NCI-H345 treated with DMSO at 0.1 percent for 48 hours (cell line): ENCODE results near the gene ZNF181.
"Not testable (repeated sequence)": the region's sequence is repeated elsewhere in the genome, so short reads cannot be mapped to it uniquely, and the experiment has no call there.

Experiments used
- DNase-seq: peaks from one replicate; lab custom pipeline; 2025; ENCODE audit not compliant: unreplicated experiment; lab: John Stamatoyannopoulos, UW

The ZNF181 gene

DNA sequence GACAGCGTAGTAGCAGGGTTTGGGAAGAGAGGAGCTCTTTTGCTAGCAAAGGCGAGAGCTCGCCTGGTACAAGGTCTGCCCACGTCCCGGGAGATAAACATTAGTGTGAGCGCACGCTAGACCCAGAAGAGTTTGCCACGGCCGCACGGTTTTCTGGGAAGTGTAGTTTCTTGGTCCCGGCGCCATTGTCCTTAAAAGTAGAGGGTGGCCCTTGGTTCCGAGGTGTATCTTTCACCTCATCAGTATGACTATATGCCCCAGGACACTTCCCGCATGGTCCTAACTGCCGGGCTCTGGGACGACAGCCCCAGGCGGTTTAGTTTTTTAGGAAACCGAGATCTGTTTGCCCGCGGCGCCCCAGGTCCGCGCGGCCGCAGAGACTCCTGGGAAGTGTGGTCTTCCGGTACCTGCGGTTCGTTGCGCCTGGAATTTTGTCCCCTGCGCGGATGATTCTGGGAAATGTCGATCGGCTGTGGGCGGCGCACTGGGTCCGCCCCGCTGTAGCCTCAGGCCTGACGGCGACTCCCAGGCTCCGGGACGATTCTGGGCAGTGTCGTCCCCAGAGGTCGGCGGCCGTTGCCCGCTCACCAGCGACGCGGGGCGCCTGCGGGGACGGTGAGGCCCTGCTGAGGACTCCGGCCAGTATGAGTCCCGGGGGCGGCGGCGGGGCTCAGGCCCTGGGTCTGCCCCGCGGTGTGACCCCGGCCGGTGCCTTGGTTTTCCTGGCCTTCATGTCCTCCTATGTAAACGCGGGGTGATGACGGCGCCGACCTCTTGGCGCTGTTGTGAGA, at the start of gene ZNF181:
Gene ZNF181 (plus strand): TSS at position 498 of the 791 bp plus-strand sequence. CDS start 795 bp downstream, outside the sequence.
- DNase-seq = peak; percentile 100

DNA sequence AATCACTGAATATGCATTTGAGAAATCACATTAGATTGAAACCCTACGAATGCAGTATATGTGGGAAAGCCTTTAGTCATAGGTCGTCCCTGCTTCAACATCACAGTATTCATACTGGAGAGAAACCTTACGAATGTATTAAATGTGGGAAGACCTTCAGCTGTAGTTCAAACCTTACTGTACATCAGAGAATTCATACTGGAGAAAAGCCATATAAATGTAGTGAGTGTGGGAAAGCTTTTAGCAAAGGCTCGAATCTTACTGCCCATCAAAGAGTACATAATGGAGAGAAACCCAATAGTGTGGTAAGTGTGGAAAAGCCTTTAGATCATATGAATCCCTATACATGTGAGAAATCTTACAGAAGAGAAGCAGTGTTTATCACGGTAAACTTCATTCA, 48.8 kb upstream of the ZNF181 start:
- DNase-seq = not testable (repeated sequence)

DNA sequence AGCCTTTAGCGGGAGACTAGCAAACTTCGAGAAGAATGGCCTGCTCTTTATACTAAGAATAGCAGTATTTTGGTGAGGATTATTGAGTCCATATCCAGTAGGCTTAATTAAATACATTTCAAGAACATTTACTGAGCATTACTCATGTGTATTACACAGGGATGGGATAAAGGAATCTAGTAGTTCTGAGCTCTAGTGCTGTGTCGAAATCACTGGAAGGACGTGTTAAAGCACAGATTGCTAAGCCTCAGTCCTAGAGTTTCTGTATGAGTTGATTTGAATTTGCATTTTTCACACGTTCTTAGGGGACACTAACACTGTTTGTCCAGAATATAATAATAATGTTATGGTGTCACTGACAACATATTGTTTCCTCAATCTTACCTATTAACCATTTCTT, 47.6 kb upstream of the ZNF181 start:
- no peak for DNase-seq

DNA sequence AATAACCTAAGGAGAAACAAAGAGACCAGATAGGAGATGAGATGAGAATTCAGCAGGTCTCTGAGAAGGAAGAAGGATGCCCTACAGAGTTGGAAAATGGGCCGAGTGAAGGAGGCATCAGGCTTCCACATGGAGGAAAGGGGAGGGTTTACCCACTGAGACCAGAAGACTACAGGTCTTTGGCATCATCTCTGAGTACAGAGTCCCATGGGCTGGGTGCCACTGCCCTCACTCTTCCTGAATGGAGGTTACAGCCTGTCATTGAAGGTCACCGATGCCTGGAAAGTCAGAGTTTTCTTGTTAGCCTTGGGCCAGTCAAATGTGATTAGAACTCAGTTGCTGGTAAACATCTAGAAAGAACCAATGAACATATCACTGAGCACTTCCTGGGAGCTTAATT, 46.7 kb upstream of the ZNF181 start:
- no peak for DNase-seq

DNA sequence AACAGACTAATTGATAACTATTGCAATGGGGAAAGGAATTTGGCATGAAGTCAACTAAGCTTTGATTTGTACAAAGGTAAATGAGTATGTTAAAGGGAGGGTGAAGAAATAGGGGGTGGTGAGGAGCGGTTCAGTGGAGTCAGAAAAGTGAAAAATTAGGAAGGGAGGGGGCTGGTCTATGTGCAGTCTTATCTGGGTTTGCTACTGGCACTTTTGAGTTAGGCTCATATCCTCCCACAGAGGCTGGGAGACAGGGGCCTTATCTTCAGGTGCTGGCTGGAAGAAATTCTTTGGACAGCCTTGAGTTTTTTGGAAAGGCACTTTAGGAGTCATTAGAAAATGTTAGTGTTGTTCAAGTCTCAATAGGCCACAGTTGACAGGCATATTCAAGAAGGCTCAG, 45.5 kb upstream of the ZNF181 start:
- no peak for DNase-seq

DNA sequence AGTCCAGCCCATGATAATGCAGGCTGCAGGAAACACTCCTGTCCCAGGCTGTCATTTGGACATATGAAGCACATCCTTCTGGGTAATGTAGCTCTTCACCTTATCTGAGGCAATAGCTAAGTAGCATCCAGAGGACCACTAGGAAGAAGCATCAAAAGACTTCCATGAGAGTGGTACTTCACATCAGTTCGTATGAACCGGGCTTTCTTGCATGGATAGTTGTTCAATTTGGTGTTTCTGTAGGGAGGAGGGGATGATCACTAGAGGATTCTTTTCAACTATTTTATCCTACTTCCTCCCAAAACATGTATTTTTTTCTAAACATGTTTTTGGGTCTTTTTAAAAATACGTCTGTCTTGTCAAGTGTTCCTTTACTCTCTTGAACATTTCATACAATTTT, 43.7 kb upstream of the ZNF181 start:
- DNase-seq = no peak

DNA sequence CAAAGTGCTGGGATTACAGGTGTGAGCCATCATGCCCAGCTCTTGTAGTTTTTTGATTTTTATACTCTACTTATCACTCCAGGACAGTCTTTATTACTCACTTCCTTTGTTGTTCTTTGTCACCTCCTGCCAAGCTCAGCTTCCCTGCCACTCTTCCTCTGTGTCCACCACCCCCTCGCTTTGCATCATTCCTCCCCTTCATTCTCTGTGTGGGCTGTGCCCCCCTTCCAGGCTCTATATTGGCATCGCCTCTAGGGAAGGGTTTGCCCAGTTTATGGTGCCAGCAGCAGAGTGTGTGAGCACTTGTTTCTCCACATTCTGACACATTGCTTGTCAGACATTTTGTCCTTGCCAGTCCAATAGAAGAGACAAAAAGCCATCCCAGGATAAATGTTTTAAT, 41.5 kb upstream of the ZNF181 start:
- DNase-seq = no peak

DNA sequence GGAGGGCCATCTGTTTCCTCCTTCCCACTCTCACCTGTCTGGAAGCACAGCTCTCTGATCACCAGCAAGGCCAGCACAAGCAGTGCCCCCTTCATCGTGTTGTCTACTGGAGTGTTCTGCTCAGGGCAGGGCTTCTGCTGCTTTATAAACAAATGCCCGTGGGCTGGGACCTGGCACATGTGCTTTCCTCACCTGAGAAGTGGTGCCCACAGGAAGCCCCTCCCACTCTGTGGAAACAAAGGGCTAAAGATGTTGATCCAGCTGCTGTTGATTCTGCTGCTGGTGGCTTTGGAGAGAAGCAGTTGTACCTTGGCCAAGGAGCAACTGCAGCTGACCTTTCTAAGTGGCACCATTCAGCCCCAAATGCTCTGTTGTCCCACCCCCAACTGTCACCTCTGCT, 26.4 kb upstream of the ZNF181 start:
- no peak for DNase-seq

DNA sequence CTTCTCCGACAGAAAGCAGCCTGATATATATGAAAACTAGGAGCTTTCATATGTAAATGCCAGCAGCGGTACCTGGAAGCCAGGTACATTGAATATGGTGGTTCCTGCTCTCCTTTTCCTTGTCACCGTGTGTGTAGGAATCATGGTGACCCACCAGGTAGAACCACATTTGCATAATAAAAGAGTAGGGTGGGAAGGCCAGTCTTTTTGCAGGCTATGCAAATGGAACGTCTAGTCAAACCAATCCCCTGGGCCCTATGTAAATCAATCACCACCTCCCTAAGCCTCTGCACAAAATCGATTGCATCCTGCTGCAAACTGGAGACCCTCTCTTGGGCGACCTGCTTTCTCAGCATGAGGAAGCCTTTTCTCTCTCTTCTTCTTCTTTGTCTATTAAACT, 22.2 kb upstream of the ZNF181 start:
- no peak for DNase-seq

DNA sequence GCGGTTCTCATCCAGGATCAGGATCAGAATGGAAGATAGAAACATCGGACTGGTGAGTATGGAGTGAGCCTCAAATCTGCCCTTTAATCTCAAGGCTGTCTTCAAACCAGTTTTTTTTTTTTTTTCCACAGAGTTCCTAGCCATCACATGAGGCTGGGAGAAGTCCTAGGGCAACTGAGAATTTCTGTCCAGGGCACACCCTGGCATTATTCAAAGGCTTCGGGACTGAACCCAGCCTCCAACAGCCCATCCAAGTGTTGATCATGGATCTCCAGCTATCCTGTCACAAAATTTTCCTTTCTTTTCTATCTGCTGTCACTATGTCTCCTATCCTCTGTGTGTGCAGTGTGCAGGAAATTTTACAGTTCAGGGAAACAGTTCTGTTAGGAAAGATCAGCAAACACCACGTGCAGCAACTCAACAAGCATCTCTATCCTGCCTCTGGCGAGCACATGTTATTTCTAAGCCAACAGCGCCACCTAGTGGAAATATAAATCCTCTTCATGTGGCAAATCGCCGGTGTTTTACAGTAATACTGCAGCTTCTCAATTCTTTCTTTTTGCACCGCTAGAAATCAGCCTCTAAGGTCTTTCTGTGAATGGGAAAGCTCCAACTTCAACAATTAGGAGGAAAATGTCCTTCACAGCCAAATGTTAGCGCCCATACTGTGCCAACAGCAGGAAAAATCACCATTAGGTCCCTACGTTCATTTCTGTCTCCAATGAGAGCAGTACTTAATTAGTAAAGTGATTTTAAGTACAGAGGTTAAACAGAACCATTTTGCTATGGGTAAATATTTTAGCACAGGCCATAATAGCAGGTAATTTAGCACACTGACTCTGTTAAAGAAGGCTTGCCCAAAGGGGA, 21.4 kb upstream of the ZNF181 start:
- peak; percentile 81 for DNase-seq

DNA sequence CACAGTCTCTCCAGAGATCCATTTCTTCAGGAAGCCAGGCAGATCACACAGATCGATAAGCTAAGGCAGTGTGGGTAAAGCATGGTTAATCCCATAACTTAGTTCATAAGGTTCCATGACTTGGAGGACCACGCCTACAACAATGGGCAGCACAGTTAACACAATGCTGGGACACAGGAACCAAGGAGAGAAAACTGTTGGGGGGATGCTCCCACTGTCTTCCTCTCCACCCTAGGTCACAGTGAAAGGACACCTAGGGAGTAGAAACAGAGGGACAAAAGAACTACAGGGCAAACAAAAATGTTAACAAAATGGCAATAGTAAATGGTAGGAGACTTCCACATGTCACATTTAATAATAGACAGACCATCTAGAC, 20.8 kb upstream of the ZNF181 start:
- no peak for DNase-seq

DNA sequence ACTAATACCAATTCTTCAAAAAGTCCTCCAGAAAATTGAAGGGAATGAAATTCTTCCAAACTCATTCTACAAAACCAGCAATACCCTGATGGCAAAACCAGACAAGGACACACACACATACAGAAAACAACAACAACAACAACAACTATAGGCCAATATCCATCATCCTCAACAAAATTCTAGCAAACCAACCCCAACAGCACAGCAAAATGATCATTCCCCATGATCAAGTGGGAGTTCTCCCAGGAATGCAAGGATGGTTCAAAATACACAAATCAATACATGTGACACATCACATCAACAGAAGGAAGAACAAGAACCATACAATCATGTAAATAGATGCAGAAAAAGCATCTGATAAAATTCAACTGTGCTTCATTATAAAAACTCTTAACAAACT, 18.7 kb upstream of the ZNF181 start:
- DNase-seq = no peak

DNA sequence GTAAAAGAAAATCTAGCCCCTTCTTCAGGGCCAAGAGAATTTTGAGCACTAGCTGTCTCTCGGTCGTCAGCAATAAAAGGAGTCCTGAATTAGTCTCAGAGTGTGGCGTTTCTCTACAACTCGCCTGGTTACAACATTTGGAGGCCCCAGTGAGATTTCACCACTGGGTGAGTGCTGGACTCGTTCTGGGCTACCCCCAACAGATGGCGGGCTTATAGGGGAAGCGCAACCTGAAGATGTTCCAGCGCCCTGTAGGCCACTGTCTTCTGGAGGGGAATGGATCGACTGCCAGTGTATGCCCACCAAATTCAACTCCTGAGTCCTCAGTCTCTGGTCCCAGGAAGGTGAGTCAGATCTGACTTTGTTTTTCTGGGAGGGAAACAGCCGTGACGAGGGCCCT, 11.7 kb upstream of the ZNF181 start:
- no peak for DNase-seq

DNA sequence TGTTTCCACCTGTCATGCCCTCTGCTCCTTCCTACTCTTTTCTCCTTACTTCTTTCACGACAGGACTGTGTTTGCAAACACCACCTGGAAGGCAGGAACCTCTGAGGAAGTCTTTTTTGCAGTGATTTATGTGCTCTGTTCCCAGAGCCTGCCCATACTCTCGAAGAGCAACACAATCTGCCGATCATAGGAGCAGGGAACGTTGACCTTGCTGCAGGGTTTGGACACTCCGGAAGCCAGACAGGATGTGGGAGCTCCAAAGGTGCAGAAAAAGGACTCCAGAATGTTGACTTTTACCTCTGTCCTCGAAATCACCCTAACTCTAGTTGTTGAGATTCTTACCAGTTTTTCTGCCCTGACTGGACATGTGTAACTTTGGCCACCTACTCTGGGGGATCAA, 8.6 kb upstream of the ZNF181 start:
- DNase-seq = no peak

DNA sequence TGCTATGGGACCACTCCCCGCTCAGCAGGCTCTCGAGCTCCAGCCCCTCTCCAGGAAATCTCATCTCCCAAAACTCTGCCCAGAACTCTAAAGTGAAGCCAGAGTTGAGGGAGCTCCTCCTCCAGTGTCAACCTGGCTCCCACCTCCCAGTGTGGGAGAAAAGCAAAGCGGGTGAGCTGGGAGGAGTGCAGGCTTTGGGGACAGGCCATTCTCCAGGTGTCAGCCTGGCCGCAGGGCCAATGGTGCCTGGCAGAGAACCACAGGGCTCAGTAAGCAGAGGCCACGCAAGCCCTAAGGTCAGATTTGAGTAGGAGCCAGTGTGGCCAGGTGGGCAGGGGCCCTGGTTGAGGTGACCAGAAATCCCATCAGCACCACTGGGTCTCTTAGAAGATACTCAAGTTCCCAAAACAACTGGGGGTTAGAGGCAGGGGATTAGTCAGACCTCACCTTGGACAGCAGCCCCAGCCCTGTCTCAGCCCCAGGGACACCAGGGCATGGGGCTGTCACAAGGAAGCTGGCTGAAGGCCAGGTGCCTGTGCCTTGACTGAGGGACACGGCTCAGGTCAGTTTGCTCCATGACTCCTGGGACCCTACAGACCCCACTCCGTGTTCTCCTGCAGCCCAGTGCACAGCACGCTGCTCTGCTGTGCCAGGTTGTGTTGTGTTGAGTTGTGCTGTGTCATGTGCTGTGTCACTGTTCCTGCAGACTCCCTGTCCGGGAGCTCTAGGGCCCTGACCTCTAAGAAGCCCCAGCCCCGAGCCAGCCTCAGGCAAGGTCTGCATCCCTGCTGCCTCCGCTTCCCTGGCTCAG, 2.8 kb upstream of the ZNF181 start:
- no peak for DNase-seq

DNA sequence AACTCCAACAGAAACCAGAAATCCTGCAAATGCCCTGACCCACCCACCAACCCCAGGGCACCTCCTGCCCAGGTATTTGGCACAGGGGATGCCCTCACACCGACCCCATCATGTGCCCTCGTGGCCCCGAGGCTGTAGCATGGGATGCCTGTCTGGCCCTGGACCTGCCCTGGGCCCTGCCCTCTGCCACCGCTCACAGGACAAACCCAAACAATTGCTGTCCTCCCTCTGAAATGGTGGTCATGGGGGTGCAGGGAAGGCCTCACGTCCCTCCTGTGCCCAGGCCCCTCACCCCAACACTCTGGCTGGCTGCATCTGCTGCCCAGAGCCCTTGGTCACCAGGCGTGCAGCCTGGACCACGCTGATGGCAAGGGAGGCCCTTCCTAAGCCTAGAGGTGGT, 2.1 kb upstream of the ZNF181 start:
- DNase-seq = no peak

DNA sequence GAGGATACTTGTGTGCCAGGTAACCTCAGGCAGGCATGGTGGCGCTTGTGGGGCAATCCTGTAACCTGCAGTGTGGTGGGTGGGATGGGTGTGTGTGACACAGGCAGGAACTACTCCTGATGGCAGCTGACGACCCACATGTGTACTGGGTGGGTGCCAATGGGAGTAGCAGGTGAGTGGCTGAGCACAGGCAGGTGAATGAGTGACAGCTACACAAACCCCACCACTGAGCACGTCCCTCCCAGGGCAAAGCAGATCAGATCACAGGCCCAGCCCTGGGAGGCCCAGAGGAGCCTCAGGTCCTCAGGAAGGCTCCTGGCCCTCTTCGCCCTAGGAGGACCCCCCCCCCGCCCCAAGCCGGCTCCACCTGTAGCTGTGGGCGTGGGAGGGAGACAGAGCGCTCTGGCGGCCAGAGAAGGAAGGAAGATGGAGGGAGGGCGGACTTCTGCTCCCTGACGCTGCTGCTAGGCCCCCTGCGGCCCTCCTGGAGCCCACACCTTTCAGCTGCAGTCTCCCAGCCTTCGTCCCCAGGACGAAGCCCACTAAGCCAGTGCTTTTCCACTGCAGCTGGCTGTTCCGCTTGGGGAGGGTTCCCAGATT, 1.3 kb upstream of the ZNF181 start:
- no peak for DNase-seq

DNA sequence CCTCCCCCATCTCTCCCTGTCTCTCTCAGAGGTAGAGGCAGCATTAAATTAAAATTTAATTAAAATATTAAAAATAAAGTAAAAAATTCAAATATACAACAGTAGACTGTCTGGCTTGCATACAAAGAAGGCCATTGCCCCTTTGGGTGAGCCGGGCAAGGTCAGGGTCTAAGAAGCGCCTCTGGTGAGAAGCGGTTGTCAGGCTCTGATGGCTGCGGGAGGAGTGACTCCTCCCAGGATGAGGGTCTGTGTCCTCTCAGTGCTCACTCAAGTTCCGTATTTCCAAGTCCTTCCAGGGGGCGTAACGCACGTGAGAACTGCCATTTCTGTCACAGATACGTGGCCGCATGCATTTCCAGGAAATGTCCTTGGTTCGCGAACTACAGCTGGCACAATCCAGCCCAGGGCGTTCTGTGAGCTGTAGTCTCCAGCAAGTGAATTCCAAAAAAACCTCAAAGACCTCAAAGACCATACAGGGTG, 737 bp upstream of the ZNF181 start:
- no peak for DNase-seq

DNA sequence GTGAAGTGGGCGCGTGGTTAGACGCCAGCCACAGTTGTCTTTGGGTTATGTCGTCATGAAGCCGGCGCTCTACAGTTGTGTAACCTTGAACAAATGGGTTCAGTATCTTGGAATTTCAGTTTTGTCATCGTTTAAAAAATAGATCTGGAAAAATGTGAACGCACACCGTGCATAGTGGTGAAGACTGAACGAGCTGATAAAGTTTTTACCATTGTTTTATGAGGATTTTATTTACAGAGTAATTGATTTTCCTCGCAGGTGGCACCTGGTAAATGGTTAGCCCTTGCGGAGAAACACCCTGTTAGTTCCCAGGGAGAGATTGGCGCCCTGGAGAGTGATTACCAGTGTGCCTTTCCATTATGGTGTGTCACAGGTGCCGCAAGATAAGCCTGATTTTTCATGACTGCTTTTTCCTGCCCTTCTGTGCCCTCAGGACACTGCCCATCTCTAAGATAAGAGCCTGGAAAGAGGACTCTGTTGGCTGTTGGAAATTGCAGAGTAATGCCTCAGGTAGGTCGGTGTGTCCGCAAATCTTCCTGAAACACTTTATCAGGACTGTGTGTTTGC, 577 bp downstream of the ZNF181 start:
- peak; percentile 71 for DNase-seq

DNA sequence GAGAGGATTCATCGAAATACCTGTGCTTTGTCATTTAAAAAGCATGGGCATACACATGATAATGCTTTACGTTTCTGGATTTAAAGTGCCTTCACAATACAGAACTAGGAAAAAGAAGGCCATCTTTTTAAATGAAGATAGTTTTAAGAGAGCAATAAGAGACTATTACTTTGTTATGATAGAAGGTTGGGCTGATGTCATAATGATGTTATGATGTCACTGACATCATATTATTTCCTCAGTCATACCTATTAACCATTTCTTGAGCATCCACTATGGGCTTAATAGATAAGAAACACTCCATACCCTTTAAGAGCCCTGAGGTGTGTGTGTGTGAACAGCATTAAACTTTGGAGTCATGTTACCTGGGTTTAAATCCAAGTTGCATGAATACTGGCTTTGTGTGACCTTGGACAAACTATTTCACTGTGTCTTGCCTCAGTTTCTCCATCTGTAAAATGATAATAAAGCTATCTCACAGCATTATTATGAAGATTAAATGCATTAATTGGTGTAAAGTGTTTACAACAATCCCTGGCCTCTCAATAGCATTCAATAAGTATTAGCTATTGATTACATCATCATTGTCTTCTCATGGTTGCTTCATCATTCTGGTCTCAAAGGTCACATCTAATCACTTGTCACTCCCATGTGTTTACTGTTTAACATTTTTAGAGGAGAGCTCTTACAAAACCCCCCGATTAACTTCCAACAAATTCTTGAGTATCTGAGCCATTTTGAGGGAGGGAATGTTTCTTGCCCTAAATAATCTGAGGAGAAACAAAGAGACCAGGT, 11.1 kb downstream of the ZNF181 start:
- DNase-seq = no peak
